HG03108 (cell line): ENCODE results near the gene MRGPRF.

Source experiments
- ATAC-seq: cut with Tn5 transposase; IDR thresholded peaks from one replicate; pipeline ENCODE4 v1.9.1; 2021; ENCODE audit warnings: moderate library complexity; ENCODE audit not compliant: unreplicated experiment

Gene MRGPRF

GRCh38 chr11:69050592-69051380 is 37.7 kb upstream of the MRGPRF start:
- no peak for ATAC-seq

GRCh38 chr11:69049490-69049867 is 36.4 kb upstream of the MRGPRF start:
- ATAC-seq, result no peak

GRCh38 chr11:69048694-69049489 is 35.8 kb upstream of the MRGPRF start, which contains the start of gene TPCN2:
Gene TPCN2 (plus strand): TSS chr11:69048932. CDS start chr11:69048998, 66 bp downstream.
- peak; percentile 86 for ATAC-seq

GRCh38 chr11:69048031-69048693 is 35.1 kb upstream of the MRGPRF start:
- no peak for ATAC-seq

- no peak for ATAC-seq
Observed at GRCh38 chr11:69044111-69045013, 31.3 kb upstream of the MRGPRF start.

GRCh38 chr11:69041516-69041915 is 28.5 kb upstream of the MRGPRF start:
- no peak for ATAC-seq

GRCh38 chr11:69040581-69041260 is 27.7 kb upstream of the MRGPRF start:
- ATAC-seq, result no peak

- ATAC-seq, result no peak
Observed at GRCh38 chr11:69040051-69040450, 27.0 kb upstream of the MRGPRF start.

- no peak for ATAC-seq
Observed at GRCh38 chr11:69039501-69039900, 26.5 kb upstream of the MRGPRF start.

- ATAC-seq, result no peak
Observed at GRCh38 chr11:69037544-69037943, 24.5 kb upstream of the MRGPRF start.

GRCh38 chr11:69037074-69037473 is 24.0 kb upstream of the MRGPRF start:
- ATAC-seq, result no peak

GRCh38 chr11:69035946-69036340 is 22.9 kb upstream of the MRGPRF start:
- ATAC-seq, result no peak

- ATAC-seq, result no peak
Observed at GRCh38 chr11:69035150-69035945, 22.3 kb upstream of the MRGPRF start.

- no peak for ATAC-seq
Observed at GRCh38 chr11:69034123-69034867, 21.2 kb upstream of the MRGPRF start.

- ATAC-seq, result no peak
Observed at GRCh38 chr11:69033431-69033830, 20.4 kb upstream of the MRGPRF start.

GRCh38 chr11:69032833-69033232 is 19.8 kb upstream of the MRGPRF start:
- ATAC-seq, result no peak

- no peak for ATAC-seq
Observed at GRCh38 chr11:69030301-69030700, 17.3 kb upstream of the MRGPRF start.

GRCh38 chr11:69027704-69028372 is 14.8 kb upstream of the MRGPRF start:
- ATAC-seq, result no peak
